ENCODE measurements around the gene CRYL1. TPM values are rescaled to one million over a fixed set of nuclear protein-coding genes. Genes with fewer than 3 reads are reported as not detected.

The CRYL1 gene
- polyA plus RNA-seq, 2 of the 4 experiments (the other 2 are of a cell fraction) = 4.1 to 17.4 TPM

- TF ChIP-seq MAZ (IDR thresholded peaks at IDR 0.05; ENCODE audit: borderline replicate concordance, low read depth, low read length) = no peak
- TF ChIP-seq MYC (IDR thresholded peaks at IDR 0.05; ENCODE audit: borderline replicate concordance, low read length) = no peak
- no peak for TF ChIP-seq CHD4 (IDR thresholded peaks at IDR 0.05; ENCODE audit: borderline replicate concordance)
- TF ChIP-seq CBX8 (IDR thresholded peaks at IDR 0.05) = no peak
Measured at GRCh38 chr13:20550799-20551198, 25.1 kb upstream of the CRYL1 start (continued).

- ChIA-PET POLR2A (no interaction called here), CTCF (no interaction called here)
- ATAC-seq (peak in 1 of 2 experiments; percentile 46; a peak in 3 of 6 replicates), FAIRE-seq (no peak), DNase-seq (ENCODE audit: low read depth in 1 of 2, low spot score in 1 of 2) (peak in 1 of 2 experiments; percentile 43)
- Histone ChIP-seq H3K27ac (0 out of 6 replicates have a peak overlapping the region, but pooled peaks of 1 of the 2 experiments have one; percentile 18), H3K4me2 (peak overlapping the region; percentile 44; the same call in 2 of the 3 replicates), H3K4me3 (no peak overlapping the region), H3K4me1 (peaks cover 11% of the 10 kb centered on the region; the same call in 2 of the 3 replicates), H3K9me3 (no peaks in the 10 kb centered on the region)
- WGBS (ENCODE audit: missing lambda C conversion rate) = 50% methylated on average over 4 of the region's 4 CpGs
- no peak for TF ChIP-seq CHD4 (IDR thresholded peaks at IDR 0.05; ENCODE audit: borderline replicate concordance)
- no peak for TF ChIP-seq EHMT2 (IDR thresholded peaks at IDR 0.05; ENCODE audit: low read depth)
- no peak for TF ChIP-seq ZC3H11A (IDR thresholded peaks at IDR 0.05)
- TF ChIP-seq CBX2 (IDR thresholded peaks at IDR 0.05; ENCODE audit: borderline replicate concordance, low read depth) = no peak
- no peak for TF ChIP-seq POLR2A (IDR thresholded peaks at IDR 0.05; ENCODE audit: low read length)
- TF ChIP-seq CTCF (IDR thresholded peaks at IDR 0.05) = no peak
- no peak for TF ChIP-seq MAFK (IDR thresholded peaks at IDR 0.05; ENCODE audit: partially characterized antibody)
- no peak for TF ChIP-seq BHLHE40 (IDR thresholded peaks at IDR 0.05; ENCODE audit: low read depth, low read length)
- no peak for TF ChIP-seq RNF2 (IDR thresholded peaks at IDR 0.05; ENCODE audit: borderline replicate concordance, low read depth)
- no peak for TF ChIP-seq ESRRA (IDR thresholded peaks at IDR 0.05; ENCODE audit: borderline replicate concordance, low read length)
- TF ChIP-seq ELK1 (IDR thresholded peaks at IDR 0.05; ENCODE audit: low read depth, low read length) = no peak
- TF ChIP-seq ZFP36 (IDR thresholded peaks at IDR 0.05; ENCODE audit: borderline replicate concordance, partially characterized antibody) = no peak
- no peak for TF ChIP-seq CBX8 (IDR thresholded peaks at IDR 0.05)
- TF ChIP-seq SMC3 (IDR thresholded peaks at IDR 0.05) = no peak
- TF ChIP-seq PHF8 (IDR thresholded peaks at IDR 0.05; ENCODE audit: borderline replicate concordance, low read depth) = no peak
- TF ChIP-seq HOXB5 (CRISPR knock-in tag; IDR thresholded peaks at IDR 0.05) = no peak
- TF ChIP-seq HOXB13 (CRISPR knock-in tag; IDR thresholded peaks at IDR 0.05; ENCODE audit: low read depth) = no peak
- TF ChIP-seq USF2 (IDR thresholded peaks at IDR 0.05) = no peak
Measured at GRCh38 chr13:20547479-20547908, 21.8 kb upstream of the CRYL1 start.

- WGBS (ENCODE audit: missing lambda C conversion rate) = 95% methylated on average over 1 of the region's 1 CpG
- no peak for ATAC-seq
- Histone ChIP-seq H3K4me2 (no peak overlapping the region), H3K4me1 (peaks cover 11% of the 10 kb centered on the region; the same call in 2 of the 3 replicates), H3K27ac (no peak overlapping the region), H3K9me3 (no peaks in the 10 kb centered on the region), H3K4me3 (no peak overlapping the region)
- no peak for FAIRE-seq
- no peak for DNase-seq (ENCODE audit: low read depth in 1 of 2, low spot score in 1 of 2)
- POLR2A ChIA-PET = no interaction called here
- CTCF ChIA-PET = no interaction called here
- TF ChIP-seq NFE2L2 (conservative IDR thresholded peaks at IDR 0.05; ENCODE audit: low read length) (no peak), NR3C1 (IDR thresholded peaks at IDR 0.05) (no peak), BHLHE40 (IDR thresholded peaks at IDR 0.05; ENCODE audit: low read depth, low read length) (no peak), EHMT2 (IDR thresholded peaks at IDR 0.05; ENCODE audit: low read depth) (no peak), RAD21 (conservative IDR thresholded peaks at IDR 0.05 in 1 of 2, IDR thresholded peaks at IDR 0.05 in 1 of 2) (no peak), BCL3 (IDR thresholded peaks at IDR 0.05) (no peak), TP53 (CRISPR knock-in tag; IDR thresholded peaks at IDR 0.05) (no peak), FOSL2 (IDR thresholded peaks at IDR 0.05) (no peak), FOSL2 (CRISPR knock-in tag; IDR thresholded peaks at IDR 0.05) (no peak), HDAC2 (IDR thresholded peaks at IDR 0.05) (no peak), KDM5A (IDR thresholded peaks at IDR 0.05) (no peak), MAZ (IDR thresholded peaks at IDR 0.05; ENCODE audit: borderline replicate concordance, low read depth, low read length) (no peak), ZSCAN20 (CRISPR knock-in tag; IDR thresholded peaks at IDR 0.05) (no peak)
Measured at GRCh38 chr13:20546556-20546955, 20.9 kb upstream of the CRYL1 start.
